ENCODE results near the gene VCPKMT. TPM values are rescaled to one million over a fixed set of nuclear protein-coding genes. Genes with fewer than 3 reads are reported as not detected.

The VCPKMT gene
- total and polyA plus RNA-seq, 9 of the 15 experiments (the other 6 are each of a cell fraction or from before 2014, with no cell fraction given), result 2.7 to 7.8 (median 6.3) TPM

- peak; percentile 62 for FAIRE-seq
- peak overlapping the region; percentile 32; the same call in 1 of the 3 replicates for H3K27ac ChIP-seq (ENCODE audit: extremely low read depth, low read depth, low read length)
Observed at GRCh38 chr14:50087341-50088116, 28.8 kb downstream of the VCPKMT start.

More at GRCh38 chr14:50087341-50088116, 28.8 kb downstream of the VCPKMT start:
- intact Hi-C loops (cut with micrococcal nuclease) (no loop called here), in situ Hi-C loops (cut with MboI) (no loop called here)
- no peak overlapping the region for H3K9ac ChIP-seq (ENCODE audit: insufficient read depth in 1 of 2, low read depth in 2 of 2, low read length in 2 of 2)
- BruUV-seq (replicated peaks), result no TSS peak
- peak in 2 of 4 experiments; percentile 23 to 42 for DNase-seq (ENCODE audit: extremely low read depth in 1 of 4, low spot score in 3 of 4)
- no peaks in the 10 kb centered on the region for H3K27me3 ChIP-seq (ENCODE audit: control insufficient read depth in 2 of 2, insufficient read depth in 2 of 2, low read length in 2 of 2)
- no peaks in the 10 kb centered on the region for H4K20me1 ChIP-seq (replicated peaks; ENCODE audit: control insufficient read depth, insufficient read depth, low read length)
- H3K9me3 ChIP-seq (replicated peaks; ENCODE audit: control insufficient read depth, insufficient read depth, low read depth, low read length), result no peaks in the 10 kb centered on the region
- CTCF ChIA-PET (ENCODE audit: low intra/inter-chr PET ratio), result no interaction called here
- TF ChIP-seq ELK3 (CRISPR knock-in tag; IDR thresholded peaks at IDR 0.05), result no peak
- TF ChIP-seq ARID1B (IDR thresholded peaks at IDR 0.05), result peak; percentile 54
- no peak for TF ChIP-seq RCOR1 (IDR thresholded peaks at IDR 0.05; ENCODE audit: borderline replicate concordance in 1 of 2, low read depth in 2 of 2, low read length in 2 of 2)
- TF ChIP-seq THAP7 (CRISPR knock-in tag; IDR thresholded peaks at IDR 0.05), result no peak
- TF ChIP-seq E2F3 (CRISPR knock-in tag; IDR thresholded peaks at IDR 0.05), result no peak
- TF ChIP-seq KDM1A (IDR thresholded peaks at IDR 0.05), result 0 out of 4 replicates have a peak, but pooled peaks have one; percentile 7 to 9
- no peak for TF ChIP-seq KLF1 (tag; IDR thresholded peaks at IDR 0.05)
- TF ChIP-seq ZKSCAN1 (IDR thresholded peaks at IDR 0.05; ENCODE audit: low read depth, low read length), result no peak
- TF ChIP-seq ID3 (CRISPR knock-in tag; IDR thresholded peaks at IDR 0.05), result no peak
- TF ChIP-seq ID3 (tag; IDR thresholded peaks at IDR 0.05), result 0 out of 2 replicates have a peak, but pooled peaks have one; percentile 28
- peak; percentile 18 for TF ChIP-seq MEIS2 (IDR thresholded peaks at IDR 0.05; ENCODE audit: partially characterized antibody)
- TF ChIP-seq BRCA1 (IDR thresholded peaks at IDR 0.05), result no peak
- no peak for TF ChIP-seq BRCA1 (CRISPR knock-in tag; IDR thresholded peaks at IDR 0.05)
- peak overlapping the region; percentile 17; the same call in 1 of the 2 replicates for H3K4me2 ChIP-seq (ENCODE audit: insufficient read depth, low read length)
- 0% methylated on average over 1 of the region's 1 CpG for WGBS (ENCODE audit: insufficient coverage, low coverage, missing lambda C conversion rate)
- peak; percentile 62 for ATAC-seq
- peak overlapping the region; percentile 35; the same call in 1 of the 2 replicates for H2AFZ ChIP-seq (ENCODE audit: low read depth, low read length)
- no peaks in the 10 kb centered on the region for H3K36me3 ChIP-seq (ENCODE audit: control insufficient read depth, insufficient read depth, low read length)
- H3K9me1 ChIP-seq (ENCODE audit: control insufficient read depth, insufficient read depth, low read length), result no peaks in the 10 kb centered on the region
- POLR2A ChIA-PET, result interaction anchor here (0.7 to 1.0 kb wide), 2 partner anchors 237 to 447 kb away, joined by 3 read pairs; no protein-coding TSS in a partner anchor
- no peaks in the 10 kb centered on the region for H3K79me2 ChIP-seq (ENCODE audit: control insufficient read depth, insufficient read depth, low read length)
- peaks cover 0 to 21% of the 10 kb centered on the region in 2 experiments; a peak in 3 of 5 replicates for H3K4me1 ChIP-seq (replicated peaks in 1 of 2; ENCODE audit: control insufficient read depth in 2 of 2, insufficient read depth in 2 of 2, low read length in 2 of 2)
- H3K4me3 ChIP-seq, result no peak overlapping the region

Data from K562 (cell line).